ENCODE measurements around the gene ABCA6.
"Not testable (repeated sequence)": the region's sequence is repeated elsewhere in the genome, so short reads cannot be mapped to it uniquely, and the experiment has no call there.

Gene ABCA6

DNA sequence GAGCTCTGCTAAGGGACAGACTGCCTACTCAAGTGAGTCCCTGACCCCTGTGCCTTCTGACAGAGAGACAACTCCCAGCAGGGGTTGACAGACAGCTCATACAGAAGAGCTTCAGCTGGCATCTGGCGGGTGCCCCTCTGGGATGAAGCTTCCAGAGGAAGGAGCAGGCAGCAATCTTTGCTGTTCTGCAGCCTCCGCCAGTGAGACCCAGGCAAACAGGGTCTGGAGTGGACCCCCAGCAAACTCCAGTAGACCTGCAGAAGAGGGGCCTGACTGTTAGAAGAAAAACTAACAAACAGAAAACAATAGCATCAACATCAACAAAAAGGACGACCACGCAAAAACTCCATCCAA lies 70.5 kb downstream of the ABCA6 start:
- not testable (repeated sequence) for H3K36me3 ChIP-seq (ENCODE audit: control insufficient read depth in 1 of 2, insufficient read depth in 2 of 2, low read length in 2 of 2); H3K4me3 ChIP-seq (ENCODE audit: low read depth, low read length)
- WGBS (ENCODE audit: extremely low coverage, insufficient coverage, insufficient read length): no CpG with 5 or more reads among the region's 4 CpGs

DNA sequence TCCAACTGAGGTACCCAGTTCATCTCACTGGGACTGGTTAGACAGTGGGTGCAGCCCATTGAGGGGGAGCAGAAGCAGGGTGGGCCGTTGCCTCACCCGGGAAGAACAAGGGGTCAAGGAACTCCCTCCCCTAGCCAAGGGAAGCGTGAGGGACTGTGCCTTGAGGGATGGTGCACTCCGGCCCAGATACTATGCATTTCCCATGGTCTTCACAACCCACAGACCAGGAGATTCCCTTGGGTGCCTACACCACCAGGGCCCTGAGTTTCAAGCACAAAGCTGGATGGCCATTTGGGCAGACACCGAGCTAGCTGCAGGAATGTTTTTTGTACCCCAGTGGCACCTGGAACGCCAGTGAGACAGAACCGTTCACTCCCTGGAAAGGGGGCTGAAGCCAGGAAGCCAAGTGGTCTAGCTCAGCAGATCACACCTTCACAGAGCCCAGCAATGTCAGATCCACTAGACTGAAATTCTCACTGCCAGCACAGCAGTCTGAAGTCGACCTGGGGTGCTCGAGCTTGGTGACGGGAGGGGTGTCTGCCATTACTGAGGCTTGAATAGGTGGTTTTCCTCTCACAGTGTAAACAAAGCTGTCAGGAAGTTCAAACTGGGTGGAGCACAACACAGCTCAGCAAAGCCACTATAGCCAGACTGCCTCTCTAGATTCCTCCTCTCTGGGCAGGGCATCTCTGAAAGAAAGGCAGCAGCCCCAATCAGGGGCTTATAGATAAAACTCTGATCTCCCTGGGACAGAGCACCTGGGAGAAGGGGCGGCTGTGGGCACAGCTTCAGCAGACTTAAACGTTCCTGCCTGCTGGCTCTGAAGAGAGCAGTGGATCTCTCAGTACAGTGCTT lies 71.1 kb downstream of the ABCA6 start:
- not testable (repeated sequence) for H2AFZ ChIP-seq (ENCODE audit: insufficient read depth, low read length, poor library complexity); H3K79me2 ChIP-seq (ENCODE audit: control insufficient read depth, insufficient read depth, low read length, poor library complexity); H3K4ac ChIP-seq (ENCODE audit: low read depth, low read length); H3K4me3 ChIP-seq (ENCODE audit: low read depth, low read length); H2AK5ac ChIP-seq (ENCODE audit: low read length); H4K12ac ChIP-seq (ENCODE audit: low read depth, low read length); H4K8ac ChIP-seq (ENCODE audit: low read depth, low read length); H3K79me1 ChIP-seq (ENCODE audit: low read length); H3K27me3 ChIP-seq (ENCODE audit: insufficient read depth, low read length); H3K4me1 ChIP-seq (ENCODE audit: control insufficient read depth in 1 of 2, insufficient read depth in 2 of 2, low read length in 2 of 2); H4K91ac ChIP-seq (ENCODE audit: low read depth, low read length); H3K9me3 ChIP-seq (ENCODE audit: insufficient read depth, low read depth, low read length); H3K27ac ChIP-seq (ENCODE audit: low read depth, low read length); H2BK12ac ChIP-seq (ENCODE audit: low read length); H3K4me2 ChIP-seq (ENCODE audit: low read length); H3K18ac ChIP-seq (ENCODE audit: low read length); H3K9ac ChIP-seq (ENCODE audit: low read length); DNase-seq; H2BK5ac ChIP-seq (ENCODE audit: low read depth, low read length, poor library complexity); H3K23ac ChIP-seq (ENCODE audit: low read length); H3K14ac ChIP-seq (ENCODE audit: low read length); H2BK120ac ChIP-seq (ENCODE audit: insufficient read depth, low read length, poor library complexity); H3K36me3 ChIP-seq (ENCODE audit: control insufficient read depth in 1 of 2, insufficient read depth in 2 of 2, low read length in 2 of 2)
- WGBS (ENCODE audit: extremely low coverage, insufficient coverage, insufficient read length): no CpG with 5 or more reads among the region's 12 CpGs

More for the DNA sequence above, 70.5 kb downstream of the ABCA6 start:
- DNase-seq; H3K4me1 ChIP-seq (ENCODE audit: control insufficient read depth in 1 of 2, insufficient read depth in 2 of 2, low read length in 2 of 2); H2BK120ac ChIP-seq (ENCODE audit: insufficient read depth, low read length, poor library complexity); H3K79me2 ChIP-seq (ENCODE audit: control insufficient read depth, insufficient read depth, low read length, poor library complexity); H4K8ac ChIP-seq (ENCODE audit: low read depth, low read length); H2AFZ ChIP-seq (ENCODE audit: insufficient read depth, low read length, poor library complexity); H4K91ac ChIP-seq (ENCODE audit: low read depth, low read length); H3K4me2 ChIP-seq (ENCODE audit: low read length); H3K4ac ChIP-seq (ENCODE audit: low read depth, low read length); H2AK5ac ChIP-seq (ENCODE audit: low read length); H3K27ac ChIP-seq (ENCODE audit: low read depth, low read length); H3K14ac ChIP-seq (ENCODE audit: low read length); H3K23ac ChIP-seq (ENCODE audit: low read length); H3K18ac ChIP-seq (ENCODE audit: low read length); H2BK5ac ChIP-seq (ENCODE audit: low read depth, low read length, poor library complexity); H3K79me1 ChIP-seq (ENCODE audit: low read length); H3K9me3 ChIP-seq (ENCODE audit: insufficient read depth, low read depth, low read length); H2BK12ac ChIP-seq (ENCODE audit: low read length); H3K9ac ChIP-seq (ENCODE audit: low read length); H3K27me3 ChIP-seq (ENCODE audit: insufficient read depth, low read length); H4K12ac ChIP-seq (ENCODE audit: low read depth, low read length): not testable (repeated sequence)

DNA sequence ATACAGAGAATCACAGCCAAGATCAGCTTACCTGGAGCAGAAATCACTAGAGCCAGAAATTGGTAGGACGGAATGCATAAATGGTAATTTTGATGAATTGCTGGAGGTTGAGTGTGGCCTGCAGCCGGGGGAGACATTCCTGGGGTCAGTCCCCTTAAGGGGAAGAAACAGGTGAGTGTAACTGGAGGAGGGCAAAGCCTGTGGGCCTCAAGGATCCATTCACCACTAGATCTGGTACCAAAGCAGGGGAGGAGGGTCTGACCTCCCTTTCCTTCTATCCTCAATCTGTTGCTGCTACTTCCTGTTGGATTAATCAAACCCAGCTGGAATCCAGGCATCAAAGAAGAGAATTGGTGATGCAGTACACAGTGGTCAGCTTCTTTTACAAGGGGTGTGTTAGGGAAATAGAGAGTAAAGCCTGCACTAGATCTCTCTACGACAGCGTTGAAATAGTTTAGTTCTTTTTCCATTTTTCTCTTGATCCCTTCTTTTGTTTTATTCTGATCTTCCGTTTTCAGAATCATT lies 72.4 kb downstream of the ABCA6 start:
- Histone ChIP-seq H3K27ac (ENCODE audit: low read depth, low read length) (no peak overlapping the region), H3K14ac (ENCODE audit: low read length) (no peak overlapping the region), H2AK5ac (ENCODE audit: low read length) (no peak overlapping the region), H4K91ac (ENCODE audit: low read depth, low read length) (no peak overlapping the region), H3K4me2 (ENCODE audit: low read length) (no peak overlapping the region), H3K9ac (ENCODE audit: low read length) (no peak overlapping the region), H2AFZ (ENCODE audit: insufficient read depth, low read length, poor library complexity) (no peak overlapping the region), H3K4ac (ENCODE audit: low read depth, low read length) (no peak overlapping the region), H2BK120ac (ENCODE audit: insufficient read depth, low read length, poor library complexity) (no peak overlapping the region), H3K79me1 (ENCODE audit: low read length) (no peaks in the 10 kb centered on the region), H3K18ac (ENCODE audit: low read length) (no peak overlapping the region), H3K36me3 (ENCODE audit: control insufficient read depth in 1 of 2, insufficient read depth in 2 of 2, low read length in 2 of 2) (no peaks in the 10 kb centered on the region), H3K9me3 (ENCODE audit: insufficient read depth, low read depth, low read length) (no peaks in the 10 kb centered on the region), H4K12ac (ENCODE audit: low read depth, low read length) (no peak overlapping the region), H3K4me3 (ENCODE audit: low read depth, low read length) (no peak overlapping the region), H3K27me3 (ENCODE audit: insufficient read depth, low read length) (no peaks in the 10 kb centered on the region), H2BK5ac (ENCODE audit: low read depth, low read length, poor library complexity) (no peak overlapping the region), H3K79me2 (ENCODE audit: control insufficient read depth, insufficient read depth, low read length, poor library complexity) (no peaks in the 10 kb centered on the region), H3K23ac (ENCODE audit: low read length) (no peak overlapping the region), H3K4me1 (ENCODE audit: control insufficient read depth in 1 of 2, insufficient read depth in 2 of 2, low read length in 2 of 2) (no peaks in the 10 kb centered on the region), H4K8ac (ENCODE audit: low read depth, low read length) (no peak overlapping the region), H2BK12ac (ENCODE audit: low read length) (no peak overlapping the region)
- no CpG with 5 or more reads among the region's 5 CpGs for WGBS (ENCODE audit: extremely low coverage, insufficient coverage, insufficient read length)
- DNase-seq: no peak

DNA sequence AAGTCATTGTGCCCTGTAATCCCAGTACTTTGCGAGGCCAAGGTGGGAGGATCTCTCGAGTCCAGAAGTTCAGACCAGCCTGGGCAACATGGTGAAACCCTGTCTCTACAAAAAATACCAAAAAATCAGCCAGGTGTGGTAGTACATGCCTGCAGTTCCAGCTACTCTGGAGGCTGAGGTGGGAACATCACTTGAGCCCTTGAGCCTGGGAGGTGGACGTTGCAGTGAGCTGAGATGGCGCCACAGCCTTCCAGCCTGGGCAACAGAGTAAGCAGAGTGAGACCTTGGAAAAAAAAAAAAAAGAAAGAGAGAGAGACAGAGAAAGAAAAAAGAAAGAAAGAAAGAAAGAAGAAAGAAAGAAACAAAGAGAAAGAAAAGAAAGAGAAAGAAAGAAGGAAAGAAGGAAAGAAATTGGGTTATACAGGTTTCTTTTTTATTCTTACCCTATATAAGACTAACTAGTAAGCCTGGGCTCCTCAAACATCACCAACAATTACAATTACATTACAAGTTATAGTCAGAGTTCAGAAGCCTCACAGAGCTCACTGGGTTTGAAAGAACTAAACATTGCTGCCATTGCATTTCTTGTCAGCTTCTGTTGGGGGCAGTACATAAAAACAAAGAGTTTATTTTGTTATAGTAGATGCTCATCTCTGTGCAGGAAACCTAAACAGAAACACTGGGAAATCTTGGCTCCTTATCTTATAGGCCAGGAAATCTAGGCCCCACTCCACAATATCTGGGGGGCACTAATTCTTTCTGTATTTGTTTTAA lies 74.2 kb downstream of the ABCA6 start:
- Histone ChIP-seq H3K9ac (ENCODE audit: low read length) (no peak overlapping the region), H3K4me2 (ENCODE audit: low read length) (no peak overlapping the region), H3K9me3 (ENCODE audit: insufficient read depth, low read depth, low read length) (no peaks in the 10 kb centered on the region), H3K27me3 (ENCODE audit: insufficient read depth, low read length) (no peaks in the 10 kb centered on the region), H2BK120ac (ENCODE audit: insufficient read depth, low read length, poor library complexity) (no peak overlapping the region), H3K23ac (ENCODE audit: low read length) (no peak overlapping the region), H3K4me3 (ENCODE audit: low read depth, low read length) (no peak overlapping the region), H2AFZ (ENCODE audit: insufficient read depth, low read length, poor library complexity) (no peak overlapping the region), H4K91ac (ENCODE audit: low read depth, low read length) (no peak overlapping the region), H4K12ac (ENCODE audit: low read depth, low read length) (no peak overlapping the region), H3K14ac (ENCODE audit: low read length) (no peak overlapping the region), H3K4me1 (ENCODE audit: control insufficient read depth in 1 of 2, insufficient read depth in 2 of 2, low read length in 2 of 2) (no peaks in the 10 kb centered on the region), H2BK12ac (ENCODE audit: low read length) (no peak overlapping the region), H3K4ac (ENCODE audit: low read depth, low read length) (no peak overlapping the region), H3K27ac (ENCODE audit: low read depth, low read length) (no peak overlapping the region), H3K79me2 (ENCODE audit: control insufficient read depth, insufficient read depth, low read length, poor library complexity) (no peaks in the 10 kb centered on the region), H3K79me1 (ENCODE audit: low read length) (no peaks in the 10 kb centered on the region), H3K36me3 (ENCODE audit: control insufficient read depth in 1 of 2, insufficient read depth in 2 of 2, low read length in 2 of 2) (no peaks in the 10 kb centered on the region), H2BK5ac (ENCODE audit: low read depth, low read length, poor library complexity) (no peak overlapping the region), H4K8ac (ENCODE audit: low read depth, low read length) (no peak overlapping the region), H3K18ac (ENCODE audit: low read length) (no peak overlapping the region), H2AK5ac (ENCODE audit: low read length) (no peak overlapping the region)
- no peak for DNase-seq
- no CpG with 5 or more reads among the region's 4 CpGs for WGBS (ENCODE audit: extremely low coverage, insufficient coverage, insufficient read length)
